GM21390 (cell line): ENCODE measurements around the gene PTPRM.

ENCODE experiments used
- ATAC-seq: cut with Tn5 transposase; IDR thresholded peaks from one replicate; pipeline ENCODE4 v1.9.1; 2021; ENCODE audit not compliant: unreplicated experiment

Gene PTPRM

GRCh38 chr18:7566567-7567473 is at the start of gene PTPRM:
Gene PTPRM, plus strand, starts transcription at chr18:7567316. Its CDS starts 503 bp downstream, at chr18:7567819.
- ATAC-seq: peak; percentile 91

GRCh38 chr18:7517852-7518251 is 49.3 kb upstream of the PTPRM start:
- ATAC-seq: no peak

GRCh38 chr18:7520200-7520785 is 46.8 kb upstream of the PTPRM start:
- ATAC-seq: no peak

- ATAC-seq: no peak
Measured at GRCh38 chr18:7521226-7521856, 45.8 kb upstream of the PTPRM start.

- no peak for ATAC-seq
Measured at GRCh38 chr18:7523772-7524171, 43.3 kb upstream of the PTPRM start.

- ATAC-seq: no peak
Measured at GRCh38 chr18:7524786-7525185, 42.3 kb upstream of the PTPRM start.

- no peak for ATAC-seq
Measured at GRCh38 chr18:7532942-7533341, 34.2 kb upstream of the PTPRM start.

GRCh38 chr18:7535436-7536205 is 31.5 kb upstream of the PTPRM start:
- no peak for ATAC-seq

GRCh38 chr18:7537145-7537544 is 30.0 kb upstream of the PTPRM start:
- ATAC-seq: no peak

GRCh38 chr18:7541835-7542234 is 25.3 kb upstream of the PTPRM start:
- ATAC-seq: no peak

GRCh38 chr18:7544686-7545085 is 22.4 kb upstream of the PTPRM start:
- no peak for ATAC-seq

GRCh38 chr18:7545734-7546133 is 21.4 kb upstream of the PTPRM start:
- no peak for ATAC-seq

- no peak for ATAC-seq
Measured at GRCh38 chr18:7548221-7548620, 18.9 kb upstream of the PTPRM start.

- no peak for ATAC-seq
Measured at GRCh38 chr18:7548721-7549120, 18.4 kb upstream of the PTPRM start.

- no peak for ATAC-seq
Measured at GRCh38 chr18:7557973-7558372, 9.1 kb upstream of the PTPRM start.

GRCh38 chr18:7558769-7559168 is 8.3 kb upstream of the PTPRM start:
- no peak for ATAC-seq

GRCh38 chr18:7559709-7560319 is 7.3 kb upstream of the PTPRM start:
- ATAC-seq: no peak

GRCh38 chr18:7561909-7562460 is 5.1 kb upstream of the PTPRM start:
- no peak for ATAC-seq

GRCh38 chr18:7562491-7562890 is 4.6 kb upstream of the PTPRM start:
- no peak for ATAC-seq

GRCh38 chr18:7565677-7566076 is 1.4 kb upstream of the PTPRM start:
- ATAC-seq: no peak

GRCh38 chr18:7566244-7566566 is 911 bp upstream of the PTPRM start:
- ATAC-seq: no peak
